ENCODE results near the gene PRLR.

PRLR gene

GRCh38 chr5:35063414-35063813 lies 166.9 kb downstream of the PRLR start:
- Histone ChIP-seq H3K27ac (ENCODE audit: low read length) (no peak overlapping the region), H3K9ac (ENCODE audit: low read length) (no peak overlapping the region), H3K79me2 (ENCODE audit: low read length) (no peaks in the 10 kb centered on the region), H3K4me3 (ENCODE audit: low read length) (no peak overlapping the region), H3K4me2 (ENCODE audit: low read length) (no peak overlapping the region), H3K27me3 (ENCODE audit: low read depth, low read length) (no peaks in the 10 kb centered on the region), H2AFZ (ENCODE audit: low read depth, low read length) (no peak overlapping the region), H4K20me1 (ENCODE audit: insufficient read depth, low read length) (no peaks in the 10 kb centered on the region), H3K9me3 (ENCODE audit: insufficient read depth, low read length) (no peaks in the 10 kb centered on the region), H3K36me3 (replicated peaks; ENCODE audit: low read depth, low read length) (no peaks in the 10 kb centered on the region), H3K4me1 (ENCODE audit: low read length) (peaks cover 16% of the 10 kb centered on the region)
- TF ChIP-seq CTCF (IDR thresholded peaks at IDR 0.05; ENCODE audit: low read depth, low read length) = no peak
- no peak for TF ChIP-seq EZH2phosphoT487 (IDR thresholded peaks at IDR 0.05; ENCODE audit: low read depth)

DNA sequence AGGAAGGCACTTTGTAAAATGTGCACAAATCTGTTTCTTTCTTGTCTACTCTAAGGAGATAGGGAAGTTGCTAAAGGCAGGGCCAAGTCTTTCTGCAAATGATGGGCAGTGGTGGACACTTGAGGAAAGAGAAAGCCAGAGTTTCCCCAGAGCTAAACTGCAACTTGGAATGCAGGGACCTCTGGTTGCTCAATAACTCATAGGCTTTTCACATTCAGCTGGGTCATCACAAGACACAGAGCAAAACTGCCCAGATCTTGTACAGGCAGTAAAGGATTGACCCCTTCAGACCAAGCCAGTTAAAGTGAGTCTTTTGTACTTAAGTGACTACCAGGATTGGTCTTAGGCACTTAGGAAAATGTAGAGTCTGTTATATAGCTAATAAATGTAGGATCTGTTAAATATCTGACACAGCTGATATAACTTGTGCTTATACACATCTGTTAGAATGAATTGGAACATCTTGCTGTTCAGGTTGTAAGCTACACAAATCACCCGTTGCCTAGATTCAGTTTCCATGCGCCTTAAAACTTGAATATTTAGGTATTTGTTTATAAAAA lies 169.0 kb downstream of the PRLR start:
- no peak overlapping the region for H3K4me3 ChIP-seq (ENCODE audit: low read length)
- H3K9ac ChIP-seq (ENCODE audit: low read length) = no peak overlapping the region
- H3K79me2 ChIP-seq (ENCODE audit: low read length) = no peaks in the 10 kb centered on the region
- H3K36me3 ChIP-seq (replicated peaks; ENCODE audit: low read depth, low read length) = no peaks in the 10 kb centered on the region
- H3K27me3 ChIP-seq (ENCODE audit: low read depth, low read length) = no peaks in the 10 kb centered on the region
- H3K27ac ChIP-seq (ENCODE audit: low read length) = no peak overlapping the region
- no peaks in the 10 kb centered on the region for H3K9me3 ChIP-seq (ENCODE audit: insufficient read depth, low read length)
- no peaks in the 10 kb centered on the region for H4K20me1 ChIP-seq (ENCODE audit: insufficient read depth, low read length)
- no peak overlapping the region for H2AFZ ChIP-seq (ENCODE audit: low read depth, low read length)
- H3K4me1 ChIP-seq (ENCODE audit: low read length) = peaks cover 23% of the 10 kb centered on the region
- no peak overlapping the region for H3K4me2 ChIP-seq (ENCODE audit: low read length)
- TF ChIP-seq EZH2phosphoT487 (IDR thresholded peaks at IDR 0.05; ENCODE audit: low read depth) (no peak), CTCF (IDR thresholded peaks at IDR 0.05; ENCODE audit: low read depth, low read length) (no peak)

DNA sequence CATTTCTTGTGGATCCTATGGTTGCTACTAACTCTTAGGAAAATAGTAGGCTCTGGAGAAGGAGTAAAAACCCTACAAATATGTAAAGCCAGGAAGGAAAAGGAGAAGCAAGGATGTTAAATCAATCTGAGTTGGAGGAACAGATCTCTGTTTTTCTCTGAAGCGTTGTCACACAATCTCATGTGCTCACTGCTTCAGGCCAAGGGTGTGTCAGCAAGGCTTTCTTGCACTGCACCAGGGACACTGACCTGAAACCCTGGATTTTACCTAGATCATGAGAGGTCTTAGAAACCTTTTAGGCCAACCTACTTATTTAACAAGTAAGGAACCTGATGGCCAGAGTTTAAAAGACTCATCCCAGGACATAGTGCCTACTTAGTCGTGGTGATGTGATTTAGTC lies 170.1 kb downstream of the PRLR start:
- Histone ChIP-seq H3K9ac (ENCODE audit: low read length) (no peak overlapping the region), H4K20me1 (ENCODE audit: insufficient read depth, low read length) (no peaks in the 10 kb centered on the region), H3K4me2 (ENCODE audit: low read length) (no peak overlapping the region), H3K4me1 (ENCODE audit: low read length) (peaks cover 22% of the 10 kb centered on the region), H3K79me2 (ENCODE audit: low read length) (no peaks in the 10 kb centered on the region), H3K27me3 (ENCODE audit: low read depth, low read length) (no peaks in the 10 kb centered on the region), H3K27ac (ENCODE audit: low read length) (no peak overlapping the region), H3K36me3 (replicated peaks; ENCODE audit: low read depth, low read length) (no peaks in the 10 kb centered on the region), H3K9me3 (ENCODE audit: insufficient read depth, low read length) (no peaks in the 10 kb centered on the region), H2AFZ (ENCODE audit: low read depth, low read length) (no peak overlapping the region), H3K4me3 (ENCODE audit: low read length) (no peak overlapping the region)
- TF ChIP-seq EZH2phosphoT487 (IDR thresholded peaks at IDR 0.05; ENCODE audit: low read depth) (no peak), CTCF (IDR thresholded peaks at IDR 0.05; ENCODE audit: low read depth, low read length) (no peak)

DNA sequence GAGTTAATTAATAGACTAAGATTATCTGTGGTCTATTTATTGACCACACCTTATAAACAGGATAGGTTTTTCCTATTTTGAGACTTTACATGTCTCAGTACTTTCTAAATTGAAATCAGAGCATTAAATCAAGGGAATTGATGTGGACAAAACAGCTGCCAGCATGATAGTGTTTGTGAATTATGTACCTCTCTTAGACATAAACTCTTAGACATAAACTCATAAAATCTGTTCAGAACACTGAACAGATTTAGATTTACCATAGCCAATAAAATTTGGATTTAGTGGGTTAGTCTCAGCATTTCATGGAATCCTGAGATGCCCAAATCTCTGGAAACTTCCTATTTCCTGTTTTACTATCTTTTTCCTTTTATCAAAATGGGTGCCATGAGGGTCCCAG lies 171.0 kb downstream of the PRLR start:
- no peaks in the 10 kb centered on the region for H3K36me3 ChIP-seq (replicated peaks; ENCODE audit: low read depth, low read length)
- H3K9ac ChIP-seq (ENCODE audit: low read length) = no peak overlapping the region
- no peak overlapping the region for H3K4me3 ChIP-seq (ENCODE audit: low read length)
- no peak overlapping the region for H3K27ac ChIP-seq (ENCODE audit: low read length)
- no peaks in the 10 kb centered on the region for H3K79me2 ChIP-seq (ENCODE audit: low read length)
- TF ChIP-seq CTCF (IDR thresholded peaks at IDR 0.05; ENCODE audit: low read depth, low read length) = no peak
- TF ChIP-seq EZH2phosphoT487 (IDR thresholded peaks at IDR 0.05; ENCODE audit: low read depth) = no peak
- H4K20me1 ChIP-seq (ENCODE audit: insufficient read depth, low read length) = no peaks in the 10 kb centered on the region
- H3K27me3 ChIP-seq (ENCODE audit: low read depth, low read length) = no peaks in the 10 kb centered on the region
- H3K4me2 ChIP-seq (ENCODE audit: low read length) = no peak overlapping the region
- H3K4me1 ChIP-seq (ENCODE audit: low read length) = peaks cover 22% of the 10 kb centered on the region
- H3K9me3 ChIP-seq (ENCODE audit: insufficient read depth, low read length) = no peaks in the 10 kb centered on the region
- no peak overlapping the region for H2AFZ ChIP-seq (ENCODE audit: low read depth, low read length)

Measured in OCI-LY3 (cell line).